Endothelial cell of umbilical vein (primary cell): ENCODE results near the gene OPRD1. TPM values are rescaled to one million over a fixed set of nuclear protein-coding genes. Genes with fewer than 3 reads are reported as not detected.

Source experiments
- BruUV-seq: library from RNA; stranded (reverse); fragments of 400-500 nt; replicated peaks from 2 replicates; lab custom pipeline; 2021; lab: Mats Ljungman, UMichigan
- CTCF ChIA-PET: fragments of 300-600, 350-600 bp; sonication (Branson Sonifier 250); formaldehyde crosslinking; loops from one replicate; lab custom pipeline; 2021; ENCODE audit warnings: antibody characterized with exemption, inconsistent platforms; lab: Charles Lee
- POLR2A ChIA-PET: fragments of 300-600, 350-600 bp; sonication (Branson Sonifier 250); formaldehyde crosslinking; loops from one replicate; lab custom pipeline; 2021; ENCODE audit warnings: antibody characterized with exemption, inconsistent platforms; lab: Charles Lee
- DNase-seq: peaks from one replicate; pipeline ENCODE4 v3.0.0-alpha.2; 2011; ENCODE audit warnings: low read depth, low spot score
- FAIRE-seq: peaks from 2 replicates; lab custom pipeline; 2011; peaks lifted over from hg19 to GRCh38; lab: Jason Lieb, UNC
- H2AFZ ChIP-seq: 2 replicates; pipeline ENCODE4 v1.6.0; 2012; ENCODE audit warnings: low read depth, low read length, control low read depth, inconsistent platforms
- H3K27ac ChIP-seq: 2 replicates; pipeline ENCODE4 v1.5.1; 2011; ENCODE audit warnings: low read depth, mild to moderate bottlenecking, control low read depth, low read length, moderate library complexity; ENCODE audit not compliant: insufficient read depth
- H3K27me3 ChIP-seq, 2 experiments: 2 replicates each; pipeline versions ENCODE4 v1.6.0 to v1.6.1; 2011; ENCODE audit warnings: low read length in 2 of 2, mixed read lengths in 1 of 2; ENCODE audit not compliant: control insufficient read depth in 2 of 2, insufficient read depth in 2 of 2
- H3K36me3 ChIP-seq, 2 experiments: 2 replicates in 1 of 2; 3 replicates in 1 of 2; pipeline ENCODE4 v1.5.1; 2011; ENCODE audit warnings: low read length in 2 of 2, mild to moderate bottlenecking in 1 of 2, moderate library complexity in 1 of 2; ENCODE audit not compliant: control insufficient read depth in 2 of 2, insufficient read depth in 2 of 2; ENCODE audit errors: extremely low read depth in 1 of 2
- H3K4me1 ChIP-seq: 3 replicates; pipeline ENCODE4 v1.5.1; 2011; ENCODE audit warnings: mild to moderate bottlenecking, low read length; ENCODE audit not compliant: control insufficient read depth, insufficient read depth; ENCODE audit errors: extremely low read depth
- H3K4me2 ChIP-seq: 2 replicates; pipeline ENCODE4 v1.6.1; 2011; ENCODE audit warnings: low read length, control low read depth, mixed read lengths; ENCODE audit not compliant: insufficient read depth
- H3K4me3 ChIP-seq, 3 experiments: fragments of 200-600 bp in 1 of 3; sonication (generic), shearing (Covaris generic) in 1 of 3; replicated peaks in 1 of 3; 2 replicates each; pipeline ENCODE4 v1.5.1; 2011 to 2016; ENCODE audit warnings: control low read depth in 3 of 3, low read length in 3 of 3, mild to moderate bottlenecking in 2 of 3, inconsistent platforms in 1 of 3, low read depth in 1 of 3, moderate library complexity in 1 of 3; ENCODE audit not compliant: insufficient read depth in 1 of 3
- H3K79me2 ChIP-seq: 2 replicates; pipeline ENCODE4 v1.6.0; 2012; ENCODE audit warnings: low read length, inconsistent platforms; ENCODE audit not compliant: control insufficient read depth, insufficient read depth
- H3K9ac ChIP-seq: replicated peaks from 2 replicates; pipeline ENCODE3; 2011; ENCODE audit warnings: low read length, control low read depth; ENCODE audit not compliant: insufficient read depth; ENCODE audit errors: extremely low read depth
- H3K9me1 ChIP-seq: replicated peaks from 3 replicates; pipeline ENCODE4 v1.6.0; 2011; ENCODE audit warnings: mild to moderate bottlenecking, low read length; ENCODE audit not compliant: control insufficient read depth, insufficient read depth; ENCODE audit errors: extremely low read depth
- H3K9me3 ChIP-seq: replicated peaks from 2 replicates; pipeline ENCODE4 v1.5.1; 2012; ENCODE audit warnings: low read length, inconsistent platforms; ENCODE audit not compliant: control insufficient read depth, insufficient read depth
- H4K20me1 ChIP-seq: replicated peaks from 2 replicates; pipeline ENCODE3; 2011; ENCODE audit warnings: mild to moderate bottlenecking, low read length; ENCODE audit not compliant: control insufficient read depth, insufficient read depth; ENCODE audit errors: extremely low read depth
- CTCF ChIP-seq, 2 donors: IDR thresholded peaks; 1 replicate in 1 of 2; 2 replicates in 1 of 2; pipeline ENCODE4 v1.5.1; 2011; ENCODE audit warnings: low read length in 2 of 2, mild to moderate bottlenecking in 2 of 2, moderate library complexity in 2 of 2, control low read depth in 1 of 2, inconsistent platforms in 1 of 2, low read depth in 1 of 2; ENCODE audit not compliant: insufficient read depth in 1 of 2; ENCODE audit errors: extremely low read depth in 1 of 2
- EZH2 ChIP-seq: IDR thresholded peaks from 2 replicates; pipeline ENCODE4 v1.6.1; 2012; ENCODE audit warnings: borderline replicate concordance, low read depth, mild to moderate bottlenecking, moderate library complexity, low read length, inconsistent platforms; ENCODE audit not compliant: severe bottlenecking
- FOS ChIP-seq: IDR thresholded peaks from 2 replicates; pipeline ENCODE4 v1.6.1; 2011; ENCODE audit warnings: mild to moderate bottlenecking, low read length, moderate library complexity, borderline replicate concordance; ENCODE audit not compliant: insufficient read depth
- GATA2 ChIP-seq: IDR thresholded peaks from 2 replicates; pipeline ENCODE4 v1.7.0; 2011; ENCODE audit warnings: low read depth, mild to moderate bottlenecking, moderate library complexity, mixed read lengths, low read length; ENCODE audit not compliant: insufficient read length, insufficient read depth
- JUN ChIP-seq: IDR thresholded peaks from 2 replicates; pipeline ENCODE4 v1.6.1; 2011; ENCODE audit warnings: borderline replicate concordance, low read depth; ENCODE audit not compliant: insufficient read length, insufficient read depth
- MAX ChIP-seq: IDR thresholded peaks from 2 replicates; pipeline ENCODE4 v1.6.1; 2011; ENCODE audit not compliant: insufficient read depth, insufficient read length
- MYC ChIP-seq: IDR thresholded peaks from one replicate; pipeline ENCODE4 v1.6.1; 2011; ENCODE audit warnings: mild to moderate bottlenecking, low read depth, low read length
- POLR2A ChIP-seq: IDR thresholded peaks from 2 replicates; pipeline ENCODE4 v1.6.1; 2012; ENCODE audit warnings: low read depth, mild to moderate bottlenecking, control low read depth, low read length
- POLR2AphosphoS5 ChIP-seq: IDR thresholded peaks from 2 replicates; pipeline ENCODE4 v1.6.1; 2012; ENCODE audit warnings: low read depth, mild to moderate bottlenecking, control low read depth, low read length, moderate library complexity; ENCODE audit not compliant: insufficient read depth
- dilution Hi-C: fragments of 300-500 bp; cut with MboI; formaldehyde crosslinking; loops from one replicate; pipeline ENCODE4 v1.15.0; 2019; ENCODE audit warnings: low sequenced_read_pairs; ENCODE audit not compliant: extremely low pct_ligation_motif_present
- intact Hi-C: fragments of 100-400 bp; cut with micrococcal nuclease; formaldehyde crosslinking; loops from one replicate; pipeline ENCODE4 v1.10.0; 2022
- polyA plus RNA-seq, 4 experiments: library from polyadenylated mRNA; depleted of rRNA in 3 of 4; stranded (reverse) in 3 of 4; unstranded in 1 of 4; fragments of >200 nt; gene quantifications; 2 replicates each; pipeline versions ENCODE4 v1.2.1 to v1.2.3, GENCODE V29; 2011 to 2012; ENCODE audit warnings: missing spikeins in 1 of 4
- total RNA-seq: library from RNA; stranded (reverse); gene quantifications from 2 replicates; pipeline ENCODE4 v1.2.3, GENCODE V29; 2021

The OPRD1 gene
- total and polyA plus RNA-seq, 2 donors (not counting 3 experiments of a cell fraction or from before 2014, with no cell fraction given) = not detected

GRCh38 chr1:28807986-28808385, 4.0 kb upstream of the OPRD1 start:
- ChIA-PET POLR2A (no interaction called here), CTCF (no interaction called here)
- no peaks in the 10 kb centered on the region for H3K79me2 ChIP-seq
- H3K27ac ChIP-seq = no peak overlapping the region
- H3K9ac ChIP-seq = no peak overlapping the region
- TF ChIP-seq JUN (no peak), FOS (no peak), MYC (no peak), POLR2AphosphoS5 (no peak)
- DNase-seq (no peak), FAIRE-seq (no peak)
- dilution Hi-C loops (no loop called here), intact Hi-C loops (no loop called here)
- H2AFZ ChIP-seq = no peak overlapping the region
- no peaks in the 10 kb centered on the region for H3K4me1 ChIP-seq
- no peak overlapping the region for H3K4me3 ChIP-seq
- peaks cover 21 to 29% of the 10 kb centered on the region in 2 experiments for H3K27me3 ChIP-seq
- H3K36me3 ChIP-seq = no peaks in the 10 kb centered on the region
- H3K9me3 ChIP-seq = no peaks in the 10 kb centered on the region
- no TSS peak for BruUV-seq
- no peaks in the 10 kb centered on the region for H4K20me1 ChIP-seq
- no peaks in the 10 kb centered on the region for H3K9me1 ChIP-seq
- H3K4me2 ChIP-seq = no peak overlapping the region

- no TSS peak for BruUV-seq
- H3K9me3 ChIP-seq = no peaks in the 10 kb centered on the region
- intact Hi-C loops (no loop called here), dilution Hi-C loops (no loop called here)
- ChIA-PET POLR2A (no interaction called here), CTCF (no interaction called here)
- no peak for FAIRE-seq
- H3K4me1 ChIP-seq = no peaks in the 10 kb centered on the region
- H3K4me3 ChIP-seq = no peak overlapping the region
- no peaks in the 10 kb centered on the region for H3K9me1 ChIP-seq
- no peak overlapping the region for H3K9ac ChIP-seq
- no peak for DNase-seq
- H3K27ac ChIP-seq = no peak overlapping the region
- no peaks in the 10 kb centered on the region for H3K79me2 ChIP-seq
- H3K4me2 ChIP-seq = no peak overlapping the region
- peaks cover 36 to 43% of the 10 kb centered on the region in 2 experiments for H3K27me3 ChIP-seq
- H4K20me1 ChIP-seq = no peaks in the 10 kb centered on the region
- no peak overlapping the region for H2AFZ ChIP-seq
- H3K36me3 ChIP-seq = no peaks in the 10 kb centered on the region
- TF ChIP-seq POLR2A = no peak
- no peak for TF ChIP-seq JUN
- TF ChIP-seq FOS = no peak
- no peak for TF ChIP-seq EZH2
- TF ChIP-seq MYC = no peak
- no peak for TF ChIP-seq MAX
- TF ChIP-seq POLR2AphosphoS5 = no peak
- TF ChIP-seq GATA2 = no peak
- TF ChIP-seq CTCF (IDR thresholded peaks at IDR 0.05; ENCODE audit: extremely low read depth in 1 of 2, insufficient read depth in 1 of 2, low read depth in 1 of 2, low read length in 2 of 2) = no peak
Observed at GRCh38 chr1:28811369-28811765, 603 bp upstream of the OPRD1 start.
